ENCODE results near the gene ZNF860.

DNA sequence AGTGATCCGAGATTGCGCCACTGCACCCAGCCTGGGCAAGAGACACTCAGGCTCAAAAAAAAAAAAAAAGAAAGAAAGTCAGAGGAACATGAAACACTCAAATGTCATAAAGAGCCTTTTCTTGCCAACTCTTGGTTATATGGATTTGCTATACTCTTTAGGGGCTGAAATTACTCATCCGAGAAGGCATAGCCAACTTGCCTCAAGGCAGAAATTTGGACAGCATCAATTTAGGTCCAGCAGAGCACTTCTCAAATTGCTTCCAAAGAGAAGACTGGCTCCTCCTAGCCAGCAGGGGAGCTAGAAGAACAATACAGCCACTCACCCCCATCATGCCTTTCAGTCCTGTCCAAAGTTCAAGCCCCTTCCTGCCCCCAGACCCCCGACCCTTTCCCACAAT, 44.3 kb upstream of the ZNF860 start:
- TF ChIP-seq, protein P1, sequence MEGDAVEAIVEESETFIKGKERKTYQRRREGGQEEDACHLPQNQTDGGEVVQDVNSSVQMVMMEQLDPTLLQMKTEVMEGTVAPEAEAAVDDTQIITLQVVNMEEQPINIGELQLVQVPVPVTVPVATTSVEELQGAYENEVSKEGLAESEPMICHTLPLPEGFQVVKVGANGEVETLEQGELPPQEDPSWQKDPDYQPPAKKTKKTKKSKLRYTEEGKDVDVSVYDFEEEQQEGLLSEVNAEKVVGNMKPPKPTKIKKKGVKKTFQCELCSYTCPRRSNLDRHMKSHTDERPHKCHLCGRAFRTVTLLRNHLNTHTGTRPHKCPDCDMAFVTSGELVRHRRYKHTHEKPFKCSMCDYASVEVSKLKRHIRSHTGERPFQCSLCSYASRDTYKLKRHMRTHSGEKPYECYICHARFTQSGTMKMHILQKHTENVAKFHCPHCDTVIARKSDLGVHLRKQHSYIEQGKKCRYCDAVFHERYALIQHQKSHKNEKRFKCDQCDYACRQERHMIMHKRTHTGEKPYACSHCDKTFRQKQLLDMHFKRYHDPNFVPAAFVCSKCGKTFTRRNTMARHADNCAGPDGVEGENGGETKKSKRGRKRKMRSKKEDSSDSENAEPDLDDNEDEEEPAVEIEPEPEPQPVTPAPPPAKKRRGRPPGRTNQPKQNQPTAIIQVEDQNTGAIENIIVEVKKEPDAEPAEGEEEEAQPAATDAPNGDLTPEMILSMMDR (IDR thresholded peaks at IDR 0.05) = no peak
- TF ChIP-seq POLR2A (IDR thresholded peaks at IDR 0.05) = no peak
